Effector CD4-positive, alpha-beta T cell (primary cell): ENCODE measurements around the gene PMPCB.

Experiments
- DNase-seq: peaks from one replicate; pipeline ENCODE4 v3.0.0-alpha.2; 2020

Gene PMPCB

GRCh38 chr7:103325744-103326143 is 28.5 kb downstream of the PMPCB start:
- DNase-seq: no peak

- no peak for DNase-seq
Measured at GRCh38 chr7:103336761-103337160, 39.5 kb downstream of the PMPCB start.

DNA sequence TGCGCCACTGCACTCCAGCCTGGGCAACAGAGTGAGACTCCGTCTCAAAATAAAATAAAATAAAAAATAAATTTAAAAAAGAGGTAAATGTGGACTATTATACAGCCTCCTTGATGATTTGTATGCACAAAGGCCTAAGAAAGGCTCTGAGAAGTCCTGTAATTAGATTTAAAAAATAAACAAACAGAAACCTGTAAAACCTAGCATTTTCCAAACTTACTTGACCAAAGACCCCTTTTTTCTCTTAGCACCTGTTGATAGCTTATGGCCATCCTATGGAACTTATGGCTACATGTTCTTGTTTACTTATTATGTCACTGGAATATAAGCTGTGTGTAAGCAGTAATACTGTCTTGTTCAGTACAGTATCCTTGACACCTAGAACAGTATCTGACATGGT is 41.6 kb downstream of the PMPCB start:
- no peak for DNase-seq

DNA sequence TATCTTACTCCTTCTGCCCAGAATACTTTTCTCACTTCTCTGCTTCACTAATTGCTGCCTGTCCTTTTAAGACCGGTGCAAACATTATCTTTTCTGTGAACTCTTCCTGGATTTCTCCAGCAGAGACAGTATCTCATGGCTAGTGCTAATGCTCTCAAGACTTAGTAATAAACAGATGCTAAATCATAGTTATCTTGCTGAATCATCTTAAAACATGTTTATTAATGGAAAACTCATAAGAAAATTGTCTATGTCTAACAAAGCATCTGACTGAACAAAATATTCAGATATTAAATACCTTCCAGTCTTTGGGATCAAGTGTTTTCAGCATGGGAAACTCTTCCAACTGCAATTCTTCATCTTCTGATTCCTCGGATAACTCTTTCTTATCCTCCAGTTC is 44.2 kb downstream of the PMPCB start:
- no peak for DNase-seq

DNA sequence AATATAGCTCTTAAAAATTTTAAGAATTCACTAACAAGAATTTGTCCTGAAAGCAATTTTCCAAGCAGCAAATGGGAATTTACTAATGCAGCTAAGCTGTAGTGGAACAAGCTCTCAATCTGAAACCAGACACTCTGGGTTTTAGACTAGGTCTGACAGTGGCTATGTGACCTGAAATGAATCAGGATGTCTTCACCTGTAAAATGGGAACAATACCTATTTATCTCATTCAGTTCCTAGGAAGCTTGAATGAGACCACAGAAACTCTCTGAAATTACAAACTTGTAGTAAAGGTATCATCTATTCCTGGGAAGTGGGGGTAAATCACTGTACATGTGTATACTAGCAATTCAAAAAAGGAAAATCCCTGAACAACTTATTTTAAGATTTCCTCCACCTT is 46.1 kb downstream of the PMPCB start:
- DNase-seq: no peak

DNA sequence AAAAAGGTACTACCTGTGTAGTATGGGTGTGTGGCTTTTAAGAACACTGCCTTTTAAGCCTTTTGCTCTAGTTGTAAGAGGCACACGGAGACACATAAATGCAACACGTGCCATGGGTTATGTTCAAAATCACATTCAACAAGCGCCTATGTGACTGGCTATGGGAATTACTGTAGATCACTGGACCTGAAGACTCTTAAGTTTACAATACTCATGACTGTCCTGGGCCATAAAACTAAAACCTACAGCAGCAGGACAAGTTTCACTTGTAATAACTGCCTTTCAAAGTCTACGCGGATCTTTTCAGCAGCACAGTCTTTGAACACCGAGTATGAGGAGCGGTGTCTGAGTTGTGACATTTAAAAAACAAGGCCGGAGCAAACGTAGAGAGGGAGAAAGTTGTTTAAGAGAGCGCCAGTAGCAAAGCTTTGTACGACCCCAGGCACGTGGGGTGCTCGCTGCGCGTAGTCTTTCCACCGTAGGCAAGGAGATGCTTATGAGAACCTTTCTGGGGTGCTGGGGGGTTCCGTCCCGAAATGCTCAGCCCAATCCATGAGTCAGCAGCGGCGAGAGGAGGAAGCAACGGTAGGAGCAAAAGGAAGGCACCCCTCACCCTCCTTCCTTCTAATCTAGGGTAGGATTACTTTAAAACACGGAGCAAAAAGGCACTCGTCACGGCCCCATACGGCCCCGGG is 46.7 kb downstream of the PMPCB start:
- peak; percentile 19 for DNase-seq

GRCh38 chr7:103344453-103345149 is 47.4 kb downstream of the PMPCB start, which contains the start of gene DNAJC2:
DNAJC2 (minus strand) TSS chr7:103344767; CDS start chr7:103344622, 145 bp downstream.
- peak; percentile 80 for DNase-seq

DNA sequence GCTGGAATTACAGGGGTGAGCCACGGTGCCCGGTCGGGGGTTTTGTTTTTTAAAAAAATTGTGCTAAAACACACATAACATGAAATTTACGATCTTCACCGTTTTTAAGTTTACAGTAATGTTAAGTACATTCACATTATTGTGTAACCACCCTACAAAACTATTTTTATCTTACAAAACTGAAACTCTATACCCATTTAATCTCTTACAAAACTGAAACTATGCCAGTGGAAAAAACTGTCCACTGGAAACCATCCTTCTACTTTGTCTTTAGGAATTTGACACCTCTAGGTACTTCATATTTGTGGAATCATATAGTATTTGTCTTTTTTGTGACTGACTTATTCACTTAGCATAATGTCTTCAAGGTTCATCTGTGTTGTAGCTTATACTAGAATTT is 49.2 kb downstream of the PMPCB start:
- no peak for DNase-seq

- DNase-seq: peak; percentile 74
Measured at GRCh38 chr7:103347507-103348267, 50.5 kb downstream of the PMPCB start, which contains the start of gene PSMC2. PSMC2 (plus strand) TSS chr7:103347643; CDS start chr7:103347712, 69 bp downstream.

GRCh38 chr7:103348452-103348851 is 51.2 kb downstream of the PMPCB start:
- DNase-seq: no peak

DNA sequence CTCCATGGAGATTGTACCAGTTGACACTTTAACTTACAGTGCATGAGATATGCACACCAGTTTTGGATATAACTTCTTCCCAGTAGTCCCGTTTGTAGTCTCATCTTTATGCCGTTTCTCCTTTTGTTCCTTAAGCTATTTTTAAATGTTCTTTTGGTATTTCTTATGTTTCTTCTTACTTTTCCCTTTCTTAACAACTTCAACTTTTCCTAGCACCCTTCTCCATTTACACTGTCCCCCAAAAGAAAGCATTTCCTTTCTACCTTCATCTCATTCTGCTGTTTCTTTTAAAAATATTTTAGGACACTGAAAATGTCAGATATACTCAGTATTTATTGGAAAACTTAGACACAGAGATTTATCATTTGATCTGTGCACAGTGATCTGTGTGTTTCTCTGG is 51.7 kb downstream of the PMPCB start:
- no peak for DNase-seq

DNA sequence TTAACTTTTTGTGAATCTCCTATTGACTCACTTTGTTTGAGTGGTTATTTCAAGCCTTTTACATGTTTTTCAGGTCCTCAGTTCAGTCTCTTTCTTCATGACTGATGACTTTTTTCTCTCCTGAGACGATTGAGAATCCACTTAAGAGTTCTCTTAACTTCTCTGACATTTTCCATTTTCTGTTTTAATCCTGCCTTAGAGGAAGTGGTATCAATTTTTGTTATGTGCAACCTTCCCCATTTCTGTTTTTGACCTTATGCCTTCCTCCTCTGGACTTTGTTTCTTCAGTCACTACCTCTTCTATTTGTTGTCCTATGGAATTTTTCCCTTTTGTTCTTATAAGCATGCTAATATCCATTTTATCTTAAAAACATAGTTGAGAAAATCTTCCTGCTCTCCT is 52.6 kb downstream of the PMPCB start:
- no peak for DNase-seq
